Kasumi-1 (cell line): ENCODE results near the gene ARHGEF10L.

Experiments used
- DNase-seq, 2 experiments: peaks; one replicate each; lab custom pipeline; 2025; lab: John Stamatoyannopoulos, UW

ARHGEF10L gene

GRCh38 chr1:17655169-17655568 lies 115.7 kb downstream of the ARHGEF10L start:
- DNase-seq: no peak

- DNase-seq: no peak
Observed at GRCh38 chr1:17655922-17656321, 116.4 kb downstream of the ARHGEF10L start.

DNA sequence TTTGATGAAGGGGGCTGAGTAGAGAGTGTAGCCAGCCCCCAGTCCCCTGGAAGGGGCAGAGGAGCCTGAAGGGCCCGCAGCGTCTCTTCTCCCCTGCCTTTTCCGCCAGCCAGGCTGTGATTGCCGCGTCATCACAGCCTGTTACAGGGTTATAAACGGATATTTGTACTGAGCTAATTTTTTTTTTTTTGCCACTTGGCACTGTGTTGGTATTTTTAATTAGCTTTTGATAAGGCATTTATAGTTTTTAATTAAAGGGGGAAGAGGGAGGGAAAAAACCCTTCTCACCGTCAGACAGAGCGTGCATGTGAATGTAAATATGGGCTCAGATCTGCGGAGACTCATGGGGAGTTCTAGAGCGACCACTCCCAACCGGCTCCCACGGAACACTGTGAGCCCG lies 117.9 kb downstream of the ARHGEF10L start:
- DNase-seq: no peak

GRCh38 chr1:17658837-17659236 lies 119.3 kb downstream of the ARHGEF10L start:
- DNase-seq: no peak

- DNase-seq: peak; percentile 34 to 36
Observed at GRCh38 chr1:17661546-17662157, 122.2 kb downstream of the ARHGEF10L start.

- DNase-seq: no peak
Observed at GRCh38 chr1:17662296-17662695, 122.8 kb downstream of the ARHGEF10L start.

DNA sequence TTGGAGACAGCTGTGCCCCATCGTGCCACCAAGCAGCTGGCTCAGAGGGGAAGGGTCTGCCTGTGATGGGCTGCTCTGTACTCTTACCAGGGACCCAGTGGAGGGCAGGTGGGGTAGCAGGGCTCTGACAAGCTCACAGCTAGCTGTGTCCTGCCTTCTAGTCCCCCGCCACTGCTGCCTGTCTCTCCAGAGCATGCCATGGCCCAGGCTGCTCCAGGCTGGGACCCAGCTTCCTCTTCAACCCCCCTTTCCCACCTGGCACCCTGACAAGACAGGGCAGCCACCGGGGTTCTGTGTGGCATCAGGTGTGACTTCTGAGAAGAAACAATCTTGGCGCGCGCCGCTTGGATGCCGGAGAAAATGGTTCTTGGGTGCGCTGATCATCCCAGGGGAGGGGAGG lies 123.3 kb downstream of the ARHGEF10L start:
- DNase-seq: no peak

DNA sequence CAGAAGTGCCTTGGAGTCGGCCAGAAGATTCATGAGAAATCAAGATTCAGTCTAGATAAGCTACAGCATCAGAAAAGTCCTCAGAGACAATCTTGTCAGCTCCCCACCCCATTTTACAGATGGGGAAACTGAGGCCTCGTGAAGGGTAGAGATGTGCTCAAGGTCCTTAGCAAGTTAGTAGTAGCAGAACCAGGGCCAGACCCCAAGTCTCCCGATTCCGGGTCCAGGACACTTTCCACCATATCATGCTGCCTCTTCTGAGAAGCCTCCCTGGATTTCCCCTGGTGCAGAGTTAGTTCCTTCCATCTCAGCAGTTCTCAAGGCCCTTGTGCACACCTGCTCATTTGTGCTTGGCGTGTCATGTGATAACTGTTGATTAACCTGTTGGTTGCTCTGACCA lies 124.1 kb downstream of the ARHGEF10L start:
- DNase-seq: no peak

DNA sequence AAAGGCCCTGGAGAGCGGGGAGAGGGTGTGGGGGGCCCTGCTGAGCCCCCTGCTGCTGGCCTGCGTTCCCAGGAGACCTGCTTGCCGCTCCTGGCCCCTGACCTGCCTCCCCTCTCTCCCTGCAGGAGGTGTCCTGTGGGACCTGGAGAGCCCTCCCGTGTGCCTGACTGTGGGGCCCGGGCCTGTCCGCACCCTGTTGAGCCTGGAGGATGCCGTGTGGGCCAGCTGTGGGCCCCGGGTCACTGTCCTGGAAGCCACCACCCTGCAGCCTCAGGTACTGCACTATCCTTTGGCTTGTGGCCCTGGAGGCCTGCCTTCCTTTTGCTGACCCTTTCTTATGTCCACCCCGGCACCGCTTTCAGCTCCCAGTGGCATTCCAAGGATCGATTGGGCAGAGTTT lies 124.8 kb downstream of the ARHGEF10L start:
- DNase-seq: no peak

GRCh38 chr1:17665054-17665453 lies 125.6 kb downstream of the ARHGEF10L start:
- no peak for DNase-seq

- no peak for DNase-seq
Observed at GRCh38 chr1:17665950-17666720, 126.6 kb downstream of the ARHGEF10L start.

DNA sequence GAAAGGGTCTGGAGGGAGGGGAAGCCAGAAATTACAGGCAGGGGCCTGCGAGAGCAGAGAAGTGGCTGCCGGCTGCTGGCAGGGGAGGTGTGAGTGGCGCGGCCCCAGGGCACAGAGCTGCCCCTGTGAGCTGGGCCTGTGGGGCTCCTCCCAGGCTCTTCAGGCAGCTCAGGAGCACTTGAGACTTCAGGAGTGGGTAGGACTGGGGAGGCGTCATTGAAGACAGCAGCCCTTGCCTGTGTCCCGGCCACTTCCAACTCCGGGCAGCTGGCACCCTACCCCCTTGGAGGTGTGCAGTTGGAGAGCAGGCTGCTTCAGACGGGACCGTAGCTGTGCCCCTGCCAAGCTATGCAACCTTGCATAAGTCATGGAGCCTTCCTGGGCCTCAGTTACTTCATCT lies 128.1 kb downstream of the ARHGEF10L start:
- DNase-seq: no peak

DNA sequence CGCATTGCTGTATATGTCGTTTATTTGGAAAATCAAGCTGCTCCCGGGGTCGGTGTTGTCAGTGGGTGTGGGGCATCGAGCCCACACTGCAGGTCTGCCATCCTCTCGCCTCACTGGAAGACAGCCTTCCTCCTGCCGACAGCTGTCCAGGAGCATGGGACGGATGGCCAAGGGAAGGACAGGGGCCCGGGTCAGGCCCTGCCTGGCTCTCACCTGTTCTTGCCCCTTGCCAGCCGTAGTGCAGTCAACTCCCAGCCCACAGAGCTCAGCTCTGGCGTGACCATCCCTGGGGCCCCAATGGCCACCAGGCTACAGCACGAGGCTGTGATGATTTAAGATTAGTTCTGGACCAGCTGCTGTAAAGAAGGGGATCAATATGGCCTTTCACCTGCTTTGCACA lies 128.7 kb downstream of the ARHGEF10L start:
- DNase-seq: no peak

DNA sequence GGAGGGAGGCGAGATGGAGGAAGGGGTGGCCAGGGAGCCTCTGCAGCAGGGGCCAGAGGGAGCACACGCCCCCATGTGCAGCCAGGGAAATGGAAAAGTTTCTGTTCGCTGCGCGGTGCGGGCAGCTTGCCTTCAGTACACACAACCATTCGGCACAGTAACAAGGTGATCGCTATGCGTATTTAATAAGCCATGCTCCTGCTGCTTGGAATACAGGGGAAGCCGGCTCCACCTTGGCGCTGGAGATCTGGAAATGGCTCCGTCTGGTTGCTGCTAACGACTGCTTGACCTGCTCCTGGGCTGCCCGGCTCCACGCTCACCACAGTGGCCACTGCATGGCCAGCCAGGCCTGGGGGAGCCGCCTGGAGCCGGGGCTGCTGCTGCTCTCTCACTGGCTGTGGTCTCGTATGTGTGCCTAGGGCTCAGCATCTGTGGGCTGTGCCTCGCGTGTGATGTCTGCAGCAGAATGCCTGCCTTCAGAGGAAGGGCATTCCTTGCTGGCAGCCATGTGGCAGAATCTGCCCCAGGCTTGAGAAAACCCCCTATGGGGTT lies 129.2 kb downstream of the ARHGEF10L start:
- DNase-seq: no peak

DNA sequence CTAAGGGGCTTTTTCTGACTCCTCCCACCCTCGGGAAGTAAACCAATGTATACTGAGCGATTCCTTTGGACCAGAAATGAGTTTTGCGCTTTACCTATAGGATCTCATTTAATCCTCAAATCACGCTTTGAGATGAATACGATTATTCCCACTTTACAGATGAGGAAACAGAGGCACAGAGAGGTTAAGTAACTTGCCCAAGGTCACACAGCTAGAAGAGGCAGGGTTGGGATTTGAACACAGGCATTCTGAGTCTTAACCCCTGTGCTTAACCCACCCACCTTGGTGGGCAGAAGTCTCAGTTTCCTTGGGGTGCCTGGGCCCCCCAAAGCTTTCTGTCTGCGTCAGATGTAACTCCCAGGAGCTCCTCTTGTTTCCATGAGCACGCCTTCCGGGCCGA lies 129.8 kb downstream of the ARHGEF10L start:
- no peak for DNase-seq

DNA sequence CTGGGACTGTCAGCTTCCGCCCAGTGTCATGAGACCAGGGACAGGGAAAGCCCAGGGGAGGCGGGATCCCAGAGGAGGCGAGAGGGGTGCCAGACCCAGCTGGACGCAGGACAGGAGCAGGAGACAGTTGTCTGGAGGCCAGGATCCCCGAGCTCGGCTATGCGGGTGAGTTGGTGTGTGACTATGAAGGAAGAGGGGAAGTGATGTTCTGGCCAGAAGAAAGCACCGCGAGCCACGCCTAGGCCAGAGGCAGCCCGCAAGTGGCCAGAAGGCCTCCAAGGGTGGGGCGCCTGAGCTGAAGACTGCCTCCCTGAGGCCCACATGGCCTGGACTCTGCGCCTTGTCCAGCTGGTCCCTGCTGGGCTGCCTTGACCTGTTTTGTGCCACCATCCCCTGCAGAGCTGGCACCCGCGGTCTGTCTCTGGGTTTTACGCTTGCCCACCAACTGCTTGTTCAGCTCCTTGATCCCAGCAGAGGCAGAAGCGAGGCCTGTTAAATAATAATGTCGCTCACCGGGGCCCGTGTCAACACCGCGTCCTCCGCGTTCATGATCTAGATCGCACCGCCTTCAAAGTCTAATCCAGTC lies 130.5 kb downstream of the ARHGEF10L start:
- no peak for DNase-seq

- no peak for DNase-seq
Observed at GRCh38 chr1:17670587-17671313, 131.3 kb downstream of the ARHGEF10L start.

DNA sequence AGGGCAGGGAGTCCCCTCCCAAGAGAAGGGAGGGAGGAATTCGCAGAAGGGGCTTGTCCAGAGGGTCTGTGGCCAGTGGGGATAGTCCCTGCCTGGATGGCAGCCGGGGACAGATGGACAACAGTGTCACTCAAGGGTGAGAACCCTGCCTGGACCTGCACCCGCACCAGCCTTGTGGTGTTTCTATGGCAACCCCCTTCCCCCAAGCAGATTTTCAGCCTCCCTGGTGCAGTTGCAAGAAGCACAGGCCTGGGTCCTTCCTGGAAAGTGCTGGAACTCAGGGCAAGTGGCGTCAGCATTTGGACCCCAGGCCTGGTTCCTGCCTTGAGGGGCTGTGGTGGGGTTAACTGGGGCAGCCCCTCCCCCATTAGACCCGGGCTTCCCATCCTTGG lies 131.8 kb downstream of the ARHGEF10L start:
- no peak for DNase-seq

DNA sequence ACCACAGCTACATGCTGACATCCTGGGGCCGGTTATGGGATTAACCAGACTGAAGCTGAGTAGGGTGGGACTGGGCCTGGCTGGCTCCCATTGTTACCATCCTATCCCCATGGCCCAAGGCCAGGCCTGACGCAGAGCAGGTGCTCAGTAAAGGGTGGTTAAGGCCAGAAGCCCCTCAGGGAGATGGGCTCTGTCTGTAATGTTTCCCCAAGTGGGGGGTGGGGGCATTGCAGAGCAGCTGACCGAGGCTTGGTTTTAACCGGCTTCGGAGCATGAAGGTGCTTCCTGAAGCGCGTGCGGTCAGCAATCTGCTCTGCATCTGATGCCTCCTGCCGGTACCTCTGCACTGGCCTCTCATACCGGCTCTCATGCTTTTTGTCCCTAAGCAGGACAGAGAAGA lies 132.2 kb downstream of the ARHGEF10L start:
- DNase-seq: no peak

DNA sequence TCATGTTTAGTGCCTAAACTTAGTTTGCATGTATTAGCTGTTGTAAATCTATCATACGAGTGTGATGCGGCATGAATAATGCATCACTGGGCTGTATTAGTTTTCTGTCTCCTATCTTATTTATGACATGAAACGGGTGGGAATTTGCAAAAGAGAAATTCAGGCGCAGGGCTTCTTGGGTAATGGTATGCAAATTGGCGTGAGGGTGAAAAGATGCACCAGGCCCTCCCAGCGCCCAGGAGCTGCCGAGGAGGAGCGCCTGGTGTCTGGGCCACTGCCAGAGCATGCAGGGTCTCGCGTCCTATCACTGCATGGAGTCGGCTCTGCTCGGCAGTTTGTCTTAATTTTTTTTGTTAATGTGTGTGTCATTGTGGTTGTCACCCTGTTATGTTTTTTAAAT lies 132.7 kb downstream of the ARHGEF10L start:
- no peak for DNase-seq

DNA sequence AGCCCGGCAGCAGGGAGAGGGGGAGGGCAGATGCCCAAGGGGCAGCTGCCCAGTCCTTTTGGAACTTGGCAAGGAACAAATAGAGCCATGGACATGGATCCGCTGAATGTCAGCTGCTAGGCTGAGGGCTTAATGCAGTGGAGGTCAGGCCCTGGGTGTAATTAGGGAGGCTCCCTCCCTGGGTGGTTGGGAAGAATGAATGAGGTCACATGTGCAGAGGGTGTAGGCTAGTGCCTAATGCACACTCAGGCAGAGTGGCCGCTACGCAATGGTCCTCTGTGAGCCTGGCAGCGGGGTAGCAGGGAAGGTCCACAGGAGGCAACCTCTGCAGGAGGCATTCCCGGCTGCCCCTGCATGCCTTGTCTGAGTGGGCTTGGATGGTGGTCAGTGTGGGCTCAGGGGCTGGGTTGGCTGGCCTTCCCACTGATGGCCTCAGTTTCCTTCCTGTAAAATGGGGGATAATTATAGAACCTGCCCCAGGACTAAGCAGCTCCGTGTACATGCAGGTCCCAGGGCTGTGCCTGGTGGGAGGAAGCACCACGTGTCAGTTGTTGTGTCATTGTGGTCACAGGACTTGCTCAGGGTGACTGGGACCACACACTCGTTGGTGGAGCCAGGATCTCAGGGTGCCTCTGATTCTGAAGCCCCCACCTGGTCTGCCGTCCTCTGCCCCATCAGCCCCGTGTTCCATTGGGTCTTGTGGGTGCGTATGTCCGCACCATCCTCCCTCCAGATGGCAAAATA lies 134.0 kb downstream of the ARHGEF10L start:
- no peak for DNase-seq
